Osteoblast (primary cell): ENCODE results near the gene SP110. TPM values are rescaled to one million over a fixed set of nuclear protein-coding genes. Genes with fewer than 3 reads are reported as not detected.

Experiments used
- DNase-seq: peaks from one replicate; pipeline ENCODE4 v3.0.0; 2011; ENCODE audit warnings: low spot score, mixed read lengths; ENCODE audit not compliant: insufficient read length; ENCODE audit errors: missing footprints
- H2AFZ ChIP-seq: 2 replicates; pipeline ENCODE4 v1.6.0; 2011; ENCODE audit warnings: mild to moderate bottlenecking, low read length
- H3K27ac ChIP-seq: 2 replicates; pipeline ENCODE4 v1.5.1; 2011; ENCODE audit warnings: mild to moderate bottlenecking, low read depth, low read length, moderate library complexity
- H3K27me3 ChIP-seq: 2 replicates; pipeline ENCODE4 v1.6.0; 2012; ENCODE audit warnings: mild to moderate bottlenecking, control low read depth, inconsistent platforms, low read length, moderate library complexity; ENCODE audit not compliant: insufficient read depth
- H3K36me3 ChIP-seq: 2 replicates; pipeline ENCODE4 v1.5.1; 2011; ENCODE audit warnings: mild to moderate bottlenecking, low read length, control low read depth, moderate library complexity; ENCODE audit not compliant: insufficient read depth
- H3K4me1 ChIP-seq: 2 replicates; pipeline ENCODE4 v1.5.1; 2011; ENCODE audit warnings: mild to moderate bottlenecking, low read length, control low read depth, moderate library complexity; ENCODE audit not compliant: insufficient read depth
- H3K4me2 ChIP-seq: 2 replicates; pipeline ENCODE4 v1.6.0; 2011; ENCODE audit warnings: mild to moderate bottlenecking, low read length; ENCODE audit not compliant: insufficient read depth
- H3K4me3 ChIP-seq: fragments of 200-600 bp; sonication (generic); 3 replicates; pipeline ENCODE4 v1.5.1; 2012; ENCODE audit warnings: mild to moderate bottlenecking, low read length, inconsistent platforms; ENCODE audit not compliant: insufficient read depth
- H3K79me2 ChIP-seq: 2 replicates; pipeline ENCODE4 v1.6.0; 2012; ENCODE audit warnings: mild to moderate bottlenecking, low read length, control low read depth, inconsistent platforms; ENCODE audit not compliant: insufficient read depth
- H3K9me3 ChIP-seq: 2 replicates; pipeline ENCODE4 v1.5.1; 2011; ENCODE audit warnings: low read depth, low read length, control low read depth
- H4K20me1 ChIP-seq: 2 replicates; pipeline ENCODE4 v1.6.0; 2012; ENCODE audit warnings: mild to moderate bottlenecking, low read length, control low read depth; ENCODE audit not compliant: insufficient read depth
- CTCF ChIP-seq: IDR thresholded peaks from 2 replicates; pipeline ENCODE4 v1.5.1; 2011; ENCODE audit warnings: mild to moderate bottlenecking, low read depth, low read length, moderate library complexity; ENCODE audit errors: extremely low read depth
- total RNA-seq: library from RNA; depleted of rRNA; stranded (reverse); fragments of >200 nt; gene quantifications from 2 replicates; pipeline ENCODE4 v1.2.3, GENCODE V29; 2012

Gene SP110
- total RNA-seq, 1 donor, result 15.9 TPM

GRCh38 chr2:230256733-230257332, 37.0 kb upstream of the SP110 start:
- TF ChIP-seq CTCF, result no peak
- Histone ChIP-seq H2AFZ (no peak overlapping the region), H3K9me3 (no peaks in the 10 kb centered on the region), H3K36me3 (no peaks in the 10 kb centered on the region), H4K20me1 (no peaks in the 10 kb centered on the region), H3K4me3 (no peak overlapping the region), H3K4me2 (no peak overlapping the region), H3K27ac (no peak overlapping the region), H3K27me3 (peaks cover under 1% of the 10 kb centered on the region), H3K4me1 (no peaks in the 10 kb centered on the region), H3K79me2 (no peaks in the 10 kb centered on the region)
- no peak for DNase-seq

- no peak for TF ChIP-seq CTCF
These were observed 34.5 kb upstream of the SP110 start for GRCh38 chr2:230254152-230254881.

GRCh38 chr2:230250231-230250630, 30.4 kb upstream of the SP110 start:
- no peak for DNase-seq
- no peak overlapping the region for H3K4me2 ChIP-seq
- TF ChIP-seq CTCF, result no peak
- H3K36me3 ChIP-seq, result no peaks in the 10 kb centered on the region
- no peaks in the 10 kb centered on the region for H3K79me2 ChIP-seq
- H3K4me1 ChIP-seq, result no peaks in the 10 kb centered on the region
- no peak overlapping the region for H3K4me3 ChIP-seq
- no peak overlapping the region for H2AFZ ChIP-seq
- H4K20me1 ChIP-seq, result no peaks in the 10 kb centered on the region
- no peak overlapping the region for H3K27ac ChIP-seq
- no peaks in the 10 kb centered on the region for H3K9me3 ChIP-seq
- peaks cover 9% of the 10 kb centered on the region for H3K27me3 ChIP-seq

More at GRCh38 chr2:230254152-230254881, 34.5 kb upstream of the SP110 start:
- H2AFZ ChIP-seq, result no peak overlapping the region
- peaks cover 7% of the 10 kb centered on the region for H3K27me3 ChIP-seq
- H3K79me2 ChIP-seq, result no peaks in the 10 kb centered on the region
- H4K20me1 ChIP-seq, result no peaks in the 10 kb centered on the region
- H3K4me1 ChIP-seq, result no peaks in the 10 kb centered on the region
- no peak overlapping the region for H3K4me3 ChIP-seq
- no peak for DNase-seq
- no peak overlapping the region for H3K27ac ChIP-seq
- no peak overlapping the region for H3K4me2 ChIP-seq
- no peaks in the 10 kb centered on the region for H3K9me3 ChIP-seq
- no peaks in the 10 kb centered on the region for H3K36me3 ChIP-seq

- no peak for DNase-seq
- no peaks in the 10 kb centered on the region for H3K9me3 ChIP-seq
- H3K27me3 ChIP-seq, result peaks cover 5% of the 10 kb centered on the region
- H3K4me3 ChIP-seq, result no peak overlapping the region
- no peaks in the 10 kb centered on the region for H3K79me2 ChIP-seq
- no peak overlapping the region for H2AFZ ChIP-seq
- no peaks in the 10 kb centered on the region for H3K36me3 ChIP-seq
- no peak for TF ChIP-seq CTCF
- H3K27ac ChIP-seq, result no peak overlapping the region
- no peak overlapping the region for H3K4me2 ChIP-seq
- no peaks in the 10 kb centered on the region for H3K4me1 ChIP-seq
- no peaks in the 10 kb centered on the region for H4K20me1 ChIP-seq
These were observed 26.4 kb upstream of the SP110 start for GRCh38 chr2:230246206-230246605.
